Body of pancreas (tissue), 4 donors: ENCODE data around the gene DPP9. TPM values are rescaled to one million over a fixed set of nuclear protein-coding genes. Genes with fewer than 3 reads are reported as not detected.

ENCODE experiments used
- ATAC-seq: fragments of 150-250 bp; one replicate; pipeline ENCODE4 v1.9.1; 2016
- DNase-seq, 4 donors: peaks; one replicate each; pipeline ENCODE4 v3.0.0-alpha.2; 2019
- H3K27ac ChIP-seq, 4 donors: fragments of 200-600 bp; sonication (generic); 1 replicate in 3 of 4; 2 replicates in 1 of 4; pipeline versions ENCODE4 v1.5.1 to v1.6.1; 2016 to 2019; ENCODE audit warnings: mild to moderate bottlenecking in 1 of 4, mixed read lengths in 1 of 4, moderate library complexity in 1 of 4
- H3K27me3 ChIP-seq, 2 donors: fragments of 200-600 bp; sonication (generic); one replicate each; pipeline ENCODE4 v1.6.0; 2016; ENCODE audit warnings: mild to moderate bottlenecking in 1 of 2
- H3K36me3 ChIP-seq, 2 donors: fragments of 200-600 bp; sonication (generic); replicated peaks in 1 of 2; 2 replicates each; pipeline ENCODE4 v1.5.1; 2016; ENCODE audit warnings: low read depth in 2 of 2; ENCODE audit not compliant: insufficient read depth in 1 of 2
- H3K4me1 ChIP-seq: fragments of 200-600 bp; sonication (generic); one replicate; pipeline ENCODE4 v1.6.0; 2016
- H3K4me3 ChIP-seq, 2 donors: fragments of 200-600 bp; sonication (generic); 1 replicate in 1 of 2; 2 replicates in 1 of 2; pipeline ENCODE4 v1.5.1; 2016 to 2019
- H3K9me3 ChIP-seq, 3 donors: fragments of 200-600 bp; sonication (generic); 1 replicate in 2 of 3; 2 replicates in 1 of 3; pipeline ENCODE4 v1.5.1; 2016
- POLR2A ChIP-seq, 3 donors: fragments of 450-650 bp; IDR thresholded peaks; one replicate each; pipeline ENCODE4 v1.6.1; 2016; ENCODE audit warnings: antibody characterized with exemption in 3 of 3, mild to moderate bottlenecking in 2 of 3
- WGBS, 2 donors: methylation state at CpG; one replicate each; pipeline ENCODE4 v1.1.5; 2017; 5-methylcytosine and 5-hydroxymethylcytosine counted together
- intact Hi-C: fragments of 100-400 bp; cut with DNase I; formaldehyde crosslinking; loops from one replicate; pipeline ENCODE4 v1.15.1; 2023
- total RNA-seq, 2 donors: library from RNA; depleted of rRNA; stranded (reverse); fragments of >200 nt; gene quantifications; one replicate each; pipeline ENCODE4 v1.1.0, GENCODE V29; 2016
- TF ChIP-seq, protein P1 (sequence below), 7 experiments: fragments of 450-650 bp in 4 of 7; fragments of 200-600 bp in 3 of 7; sonication (generic) in 3 of 7; IDR thresholded peaks; one replicate each; pipeline ENCODE4 v1.5.1; 2016 to 2019; ENCODE audit warnings: antibody characterized with exemption in 7 of 7

DPP9 gene
- total RNA-seq, 2 donors from 2014 or later = 44.6 to 130 TPM

DNA sequence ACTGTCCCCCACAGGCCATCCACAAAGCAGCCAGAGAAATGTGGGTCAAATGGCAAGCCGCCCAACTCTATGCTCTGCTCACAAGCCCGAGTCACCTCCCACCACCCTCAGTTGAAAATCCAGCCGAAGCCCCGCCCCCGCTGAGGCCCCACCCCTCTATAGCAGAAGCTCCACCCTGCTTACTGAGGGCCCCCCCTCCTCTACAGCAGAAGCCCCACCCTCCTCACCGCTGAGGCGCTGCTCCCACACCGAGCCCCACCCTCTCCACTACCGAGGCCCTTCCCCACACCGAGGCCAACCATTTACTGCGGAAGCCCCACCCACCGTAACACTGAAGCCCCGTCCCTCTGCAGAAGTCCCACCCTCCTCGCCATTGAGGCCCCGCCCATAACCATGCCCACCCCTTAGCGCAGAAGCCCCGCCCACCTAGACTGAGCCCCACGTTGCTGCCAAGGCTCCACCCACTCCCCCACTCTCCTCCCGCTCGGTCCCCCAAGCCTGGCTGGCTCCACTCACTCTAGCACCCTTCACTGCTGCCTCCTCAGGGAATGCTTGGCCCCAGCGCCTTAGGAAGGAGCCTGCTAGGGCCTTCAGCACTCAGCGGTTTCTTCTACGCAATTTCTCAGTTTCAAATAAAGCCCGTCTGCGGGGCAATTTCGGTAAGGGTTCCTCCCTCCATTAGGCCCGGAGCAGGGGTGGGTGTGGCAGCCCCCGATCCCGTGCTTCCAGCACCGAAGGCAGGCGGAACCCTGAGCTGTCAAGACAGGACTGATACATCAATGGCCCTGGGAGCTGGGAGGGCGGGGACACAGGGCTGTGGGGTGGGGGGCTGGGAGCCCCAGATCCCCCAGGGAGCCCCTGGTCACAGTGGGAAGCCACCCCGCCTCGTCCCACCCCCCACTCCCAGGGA is 44.5 kb downstream of the DPP9 start:
- peaks cover 0 to 14% of the 10 kb centered on the region in 2 donors for H3K36me3 ChIP-seq
- DNase-seq = no peak
- no peak overlapping the region for H3K4me3 ChIP-seq
- no peaks in the 10 kb centered on the region for H3K9me3 ChIP-seq
- WGBS, 2 donors = 87 to 94% methylated on average over 27 to 34 of the region's 34 CpGs
- intact Hi-C loops = no loop called here
- no peak overlapping the region for H3K27ac ChIP-seq
- TF ChIP-seq POLR2A (IDR thresholded peaks at IDR 0.05) = no peak
- TF ChIP-seq, protein P1, sequence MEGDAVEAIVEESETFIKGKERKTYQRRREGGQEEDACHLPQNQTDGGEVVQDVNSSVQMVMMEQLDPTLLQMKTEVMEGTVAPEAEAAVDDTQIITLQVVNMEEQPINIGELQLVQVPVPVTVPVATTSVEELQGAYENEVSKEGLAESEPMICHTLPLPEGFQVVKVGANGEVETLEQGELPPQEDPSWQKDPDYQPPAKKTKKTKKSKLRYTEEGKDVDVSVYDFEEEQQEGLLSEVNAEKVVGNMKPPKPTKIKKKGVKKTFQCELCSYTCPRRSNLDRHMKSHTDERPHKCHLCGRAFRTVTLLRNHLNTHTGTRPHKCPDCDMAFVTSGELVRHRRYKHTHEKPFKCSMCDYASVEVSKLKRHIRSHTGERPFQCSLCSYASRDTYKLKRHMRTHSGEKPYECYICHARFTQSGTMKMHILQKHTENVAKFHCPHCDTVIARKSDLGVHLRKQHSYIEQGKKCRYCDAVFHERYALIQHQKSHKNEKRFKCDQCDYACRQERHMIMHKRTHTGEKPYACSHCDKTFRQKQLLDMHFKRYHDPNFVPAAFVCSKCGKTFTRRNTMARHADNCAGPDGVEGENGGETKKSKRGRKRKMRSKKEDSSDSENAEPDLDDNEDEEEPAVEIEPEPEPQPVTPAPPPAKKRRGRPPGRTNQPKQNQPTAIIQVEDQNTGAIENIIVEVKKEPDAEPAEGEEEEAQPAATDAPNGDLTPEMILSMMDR (IDR thresholded peaks at IDR 0.05) = no peak
- no peak for ATAC-seq
- H3K27me3 ChIP-seq = no peaks in the 10 kb centered on the region
- H3K4me1 ChIP-seq = no peaks in the 10 kb centered on the region

DNA sequence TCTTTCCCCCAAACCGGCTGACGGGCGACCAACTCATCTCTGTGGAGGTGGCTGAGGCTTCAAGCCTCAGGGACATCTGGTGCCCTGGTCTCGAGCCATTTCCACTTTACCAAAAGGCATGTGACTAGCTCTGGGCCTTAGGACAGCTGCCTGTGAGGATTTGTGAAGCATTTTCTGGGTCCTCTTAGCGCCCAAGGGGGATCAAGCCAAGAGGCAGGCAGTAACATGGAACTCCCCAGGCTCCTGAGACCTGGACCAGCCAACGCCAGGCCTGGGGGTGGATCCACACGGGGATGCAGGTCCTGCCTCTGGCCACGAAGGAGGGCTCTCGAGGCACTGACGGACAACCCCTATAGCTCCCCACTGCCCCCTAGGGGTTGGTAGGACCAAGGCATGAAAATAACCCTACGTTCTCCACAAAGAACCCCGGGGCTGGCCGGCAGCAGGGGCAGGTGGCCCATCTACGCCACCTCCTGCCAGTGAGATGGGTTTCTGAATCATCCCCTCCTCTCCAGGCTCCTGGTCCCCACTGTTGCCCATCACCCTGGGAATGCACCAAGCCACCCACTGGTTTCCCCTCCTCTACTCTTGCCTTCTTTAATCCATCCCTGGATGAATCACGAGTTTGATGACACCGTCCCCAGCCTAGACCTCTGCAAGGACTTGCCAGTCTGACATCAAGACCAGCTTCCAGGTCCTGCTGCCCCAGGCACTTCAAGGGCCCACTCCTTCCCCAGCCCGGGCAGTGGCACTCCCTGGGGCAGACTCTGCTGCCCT is 46.5 kb downstream of the DPP9 start:
- Histone ChIP-seq H3K4me3 (no peak overlapping the region), H3K27me3 (no peaks in the 10 kb centered on the region), H3K9me3 (no peaks in the 10 kb centered on the region), H3K27ac (no peak overlapping the region), H3K36me3 (peaks cover 0 to 3% of the 10 kb centered on the region in 2 donors), H3K4me1 (no peaks in the 10 kb centered on the region)
- intact Hi-C loops = no loop called here
- ATAC-seq = peak; percentile 52
- WGBS, 2 donors = 74 to 85% methylated on average over 12 to 17 of the region's 17 CpGs
- DNase-seq = peak; percentile 36 to 62 (median 50)
- TF ChIP-seq, protein P1 (IDR thresholded peaks at IDR 0.05) = peak in 6 of 7 experiments; percentile 19 to 44 (median 34)
- TF ChIP-seq POLR2A (IDR thresholded peaks at IDR 0.05) = no peak

DNA sequence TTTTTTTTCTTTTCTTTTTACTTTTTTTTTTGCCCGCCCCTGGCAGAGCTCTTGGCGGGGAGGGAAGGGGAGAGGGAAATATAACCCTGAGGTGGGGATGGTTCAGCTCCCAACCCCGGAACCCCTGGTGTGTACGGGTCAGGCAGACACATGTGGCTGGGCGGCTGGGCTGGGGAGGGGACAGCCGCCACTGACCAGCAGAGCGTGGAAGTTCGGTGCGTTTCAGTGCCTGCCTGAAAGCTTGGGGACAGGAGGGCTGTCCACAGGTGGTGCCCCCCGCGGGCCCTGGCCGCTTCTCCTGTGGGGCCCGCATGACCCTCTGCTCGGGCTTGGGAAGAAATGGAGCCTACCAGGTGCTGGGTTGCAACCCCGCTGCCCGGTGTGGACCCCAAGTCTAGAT is 48.3 kb downstream of the DPP9 start:
- peaks cover 12% of the 10 kb centered on the region for H3K4me1 ChIP-seq
- no peaks in the 10 kb centered on the region for H3K27me3 ChIP-seq
- no peak overlapping the region for H3K27ac ChIP-seq
- ATAC-seq (no peak), DNase-seq (no peak)
- H3K9me3 ChIP-seq = no peaks in the 10 kb centered on the region
- TF ChIP-seq, protein P1 (IDR thresholded peaks at IDR 0.05) = no peak
- TF ChIP-seq POLR2A (IDR thresholded peaks at IDR 0.05) = no peak
- peaks cover 0 to 3% of the 10 kb centered on the region in 2 donors for H3K36me3 ChIP-seq
- WGBS, 2 donors = 89 to 98% methylated on average over 15 to 16 of the region's 16 CpGs
- H3K4me3 ChIP-seq = no peak overlapping the region
- intact Hi-C loops = no loop called here

DNA sequence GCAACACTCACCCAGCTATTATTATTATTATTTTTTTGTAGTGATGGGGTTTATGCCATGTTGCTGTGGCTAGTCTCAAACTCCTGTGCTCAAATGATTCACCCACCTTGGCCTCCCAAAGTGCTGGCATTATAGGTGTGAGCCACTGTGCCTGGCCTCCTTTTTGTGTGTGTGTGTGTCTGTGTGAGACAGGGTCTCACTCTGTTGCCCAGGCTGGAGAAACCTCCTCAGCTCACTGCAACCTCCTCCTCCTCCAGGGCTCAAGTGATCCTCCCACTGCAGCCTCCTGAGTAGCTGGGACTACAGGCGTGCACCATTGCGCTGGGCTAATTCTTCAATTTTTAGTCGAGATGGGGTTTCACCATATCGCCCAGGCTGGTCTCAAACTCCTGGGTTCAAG is 49.9 kb downstream of the DPP9 start:
- intact Hi-C loops = no loop called here
- no peaks in the 10 kb centered on the region for H3K27me3 ChIP-seq

More for the DNA sequence above, 49.9 kb downstream of the DPP9 start:
- Histone ChIP-seq H3K27ac (no peak overlapping the region), H3K4me3 (no peak overlapping the region), H3K4me1 (peaks cover 19% of the 10 kb centered on the region), H3K9me3 (no peaks in the 10 kb centered on the region), H3K36me3 (peaks cover 0 to 3% of the 10 kb centered on the region in 2 donors)
- ATAC-seq = no peak
- TF ChIP-seq POLR2A (IDR thresholded peaks at IDR 0.05) = no peak
- TF ChIP-seq, protein P1 (IDR thresholded peaks at IDR 0.05) = no peak
- 87 to 88% methylated on average over 4 of the region's 4 CpGs for WGBS, 2 donors
- DNase-seq = no peak
